SK-N-SH treated with all-trans-retinoic acid at 6 μM for 48 hours (cell line): ENCODE results near the gene TMEM229A.

Experiments
- CSDC2 ChIP-seq: fragments of 250-450 bp; sonication (Bioruptor Pico); IDR thresholded peaks from 2 replicates; pipeline ENCODE4 v1.5.0; 2020; ENCODE audit warnings: mild to moderate bottlenecking, moderate library complexity
- TCF4 ChIP-seq: fragments of 250-450 bp; sonication (Bioruptor Pico); IDR thresholded peaks from 2 replicates; pipeline ENCODE4 v1.8.0; 2021; ENCODE audit warnings: mild to moderate bottlenecking, moderate library complexity, borderline replicate concordance
- TOX ChIP-seq: fragments of 250-450 bp; sonication (Bioruptor Pico); IDR thresholded peaks from 2 replicates; pipeline ENCODE4 v1.8.0; 2021; ENCODE audit warnings: mild to moderate bottlenecking, moderate library complexity, borderline replicate concordance
- TSHZ2 ChIP-seq: fragments of 250-450 bp; sonication (Bioruptor Pico); IDR thresholded peaks from 2 replicates; pipeline ENCODE4 v1.5.0; 2020; ENCODE audit warnings: mild to moderate bottlenecking, moderate library complexity

- no peak for TF ChIP-seq TSHZ2 (CRISPR knock-in tag)
- no peak for TF ChIP-seq TOX (CRISPR knock-in tag)
- TF ChIP-seq CSDC2 (CRISPR knock-in tag): no peak
- TF ChIP-seq TCF4 (CRISPR knock-in tag): no peak
Measured at GRCh38 chr7:123994449-123994848, 38.4 kb downstream of the TMEM229A start.
